GM12878 (cell line): ENCODE data around the gene RAP1GAP. TPM values are rescaled to one million over a fixed set of nuclear protein-coding genes. Genes with fewer than 3 reads are reported as not detected.
A peak's percentile ranks its signal among the peaks of the same experiment; 100 is the strongest.

Experiments
- ATAC-seq: fragments of 200-7000 bp; cut with Tn5 transposase; 3 replicates; pipeline ENCODE4 v1.9.1; 2020; ENCODE audit warnings: mild to moderate bottlenecking, moderate library complexity
- BruUV-seq: library from RNA; stranded (reverse); fragments of 400-500 nt; replicated peaks from 2 replicates; lab custom pipeline; 2021; lab: Mats Ljungman, UMichigan
- CTCF ChIA-PET: fragments of 300-600 bp; sonication (Branson Sonifier 250); formaldehyde crosslinking; extraction: SDS; loops from one replicate; lab custom pipeline; 2021; ENCODE audit warnings: inconsistent platforms; lab: Yijun Ruan, JAX
- POLR2A ChIA-PET: fragments of 350-600 bp; formaldehyde crosslinking; extraction: SDS; loops from one replicate; lab custom pipeline; 2021; ENCODE audit warnings: inconsistent platforms; lab: Charles Lee
- RAD21 ChIA-PET: fragments of 300-600 bp; sonication (Branson Sonifier 250); formaldehyde crosslinking; loops from one replicate; lab custom pipeline; 2023; ENCODE audit warnings: antibody characterized with exemption; ENCODE audit not compliant: unreplicated experiment; lab: Charles Lee
- SMC1A ChIA-PET: fragments of 300-600 bp; sonication (Branson Sonifier 250); formaldehyde crosslinking; loops from one replicate; lab custom pipeline; 2023; ENCODE audit not compliant: unreplicated experiment, uncharacterized antibody; lab: Charles Lee
- DNase-seq: peaks from one replicate; pipeline ENCODE4 v3.0.0-alpha.2; 2011; ENCODE audit warnings: low read depth, low spot score
- FAIRE-seq: peaks from 3 replicates; lab custom pipeline; 2011; peaks lifted over from hg19 to GRCh38; lab: Jason Lieb, UNC
- H2AFZ ChIP-seq: 2 replicates; pipeline ENCODE4 v1.6.0; 2011; ENCODE audit warnings: low read depth, low read length, control low read depth; ENCODE audit not compliant: control insufficient read depth
- H3K27ac ChIP-seq: 2 replicates; pipeline ENCODE4 v1.5.1; 2011; ENCODE audit warnings: control low read depth; ENCODE audit not compliant: control insufficient read depth, insufficient read depth
- H3K27me3 ChIP-seq, 2 experiments: replicated peaks in 1 of 2; 2 replicates each; pipeline versions ENCODE4 v1.6.0 to v1.6.1; 2011; ENCODE audit warnings: low read length in 1 of 2; ENCODE audit not compliant: control insufficient read depth in 2 of 2, insufficient read depth in 2 of 2
- H3K36me3 ChIP-seq, 2 experiments: 2 replicates each; pipeline ENCODE4 v1.5.1; 2011; ENCODE audit warnings: low read length in 1 of 2; ENCODE audit not compliant: control insufficient read depth in 2 of 2, insufficient read depth in 2 of 2
- H3K4me1 ChIP-seq: 2 replicates; pipeline ENCODE4 v1.6.1; 2011; ENCODE audit warnings: mild to moderate bottlenecking, low read length, moderate library complexity, mixed read lengths; ENCODE audit not compliant: control insufficient read depth, insufficient read depth
- H3K4me2 ChIP-seq: 2 replicates; pipeline ENCODE4 v1.6.0; 2011; ENCODE audit warnings: control low read depth; ENCODE audit not compliant: control insufficient read depth, insufficient read depth
- H3K4me3 ChIP-seq: fragments of 200-600 bp; sonication (generic); 2 replicates; pipeline ENCODE4 v1.5.1; 2016
- H3K79me2 ChIP-seq: 2 replicates; pipeline ENCODE4 v1.6.0; 2011; ENCODE audit warnings: low read length; ENCODE audit not compliant: control insufficient read depth, insufficient read depth
- H3K9ac ChIP-seq: 2 replicates; pipeline ENCODE4 v1.8.0; 2011; ENCODE audit warnings: low read length, control low read depth, mixed read lengths; ENCODE audit not compliant: control insufficient read depth, insufficient read depth
- H3K9me3 ChIP-seq: replicated peaks from 3 replicates; pipeline ENCODE4 v1.5.1; 2011; ENCODE audit warnings: mild to moderate bottlenecking, low read length; ENCODE audit not compliant: control insufficient read depth, insufficient read depth
- H4K20me1 ChIP-seq: 2 replicates; pipeline ENCODE4 v1.6.0; 2011; ENCODE audit not compliant: control insufficient read depth, insufficient read depth
- BCL11A ChIP-seq: IDR thresholded peaks from 2 replicates; pipeline ENCODE4 v1.6.1; 2011; ENCODE audit warnings: low read depth, low read length
- CHD4 ChIP-seq: fragments of 200-600 bp; sonication (generic); IDR thresholded peaks from 2 replicates; pipeline ENCODE4 v1.6.1; 2016; ENCODE audit warnings: mild to moderate bottlenecking
- DPF2 ChIP-seq: fragments of 450-650 bp; IDR thresholded peaks from 2 replicates; pipeline ENCODE4 v1.6.1; 2017; ENCODE audit warnings: mild to moderate bottlenecking
- EED ChIP-seq: sonication (generic); IDR thresholded peaks from 2 replicates; pipeline ENCODE4 v1.6.1; 2016; ENCODE audit warnings: antibody characterized with exemption, low read depth
- HDAC6 ChIP-seq: fragments of 200-600 bp; sonication (generic); IDR thresholded peaks from one replicate; pipeline ENCODE4 v1.8.0; 2017; ENCODE audit warnings: antibody characterized with exemption; ENCODE audit not compliant: unreplicated experiment
- HDGF ChIP-seq: fragments of 450-650 bp; IDR thresholded peaks from 2 replicates; pipeline ENCODE4 v1.6.1; 2016; ENCODE audit warnings: antibody characterized with exemption
- IKZF2 ChIP-seq, 2 experiments: fragments of 450-650 bp; IDR thresholded peaks; 2 replicates each; pipeline ENCODE4 v1.6.1; 2017; ENCODE audit warnings: mild to moderate bottlenecking in 2 of 2, moderate library complexity in 2 of 2
- PKNOX1 ChIP-seq: fragments of 450-650 bp; IDR thresholded peaks from 2 replicates; pipeline ENCODE4 v1.6.1; 2016; ENCODE audit warnings: mild to moderate bottlenecking
- SIN3A ChIP-seq: IDR thresholded peaks from 2 replicates; pipeline ENCODE4 v1.6.1; 2012; ENCODE audit warnings: low read depth, low read length, improper control_type of control experiment
- SP1 ChIP-seq: IDR thresholded peaks from one replicate; pipeline ENCODE4 v1.6.1; 2011; ENCODE audit warnings: low read depth, low read length
- SUPT20H ChIP-seq: IDR thresholded peaks from 2 replicates; pipeline ENCODE4 v1.6.1; 2011; ENCODE audit warnings: low read depth, mild to moderate bottlenecking, low read length, moderate library complexity, borderline replicate concordance; ENCODE audit not compliant: control insufficient read depth
- TCF3 ChIP-seq: IDR thresholded peaks from 2 replicates; pipeline ENCODE4 v1.6.1; 2012; ENCODE audit warnings: low read depth, mild to moderate bottlenecking, low read length, borderline replicate concordance; ENCODE audit not compliant: insufficient read depth
- WGBS: methylation state at CpG from one replicate; pipeline ENCODE4 v1.1.6; 2016; ENCODE audit warnings: low lambda C conversion rate; ENCODE audit not compliant: insufficient replicate concordance, insufficient coverage; ENCODE audit errors: missing lambda C conversion rate; 5-methylcytosine and 5-hydroxymethylcytosine counted together
- in situ Hi-C: fragments of 300-500 bp; cut with MboI; formaldehyde crosslinking; loops from 9 replicates; pipeline ENCODE4 v1.14.3; 2018; ENCODE audit warnings: mixed read lengths
- intact Hi-C: fragments of 100-400 bp; cut with micrococcal nuclease; formaldehyde crosslinking; loops from one replicate; pipeline ENCODE4 v1.14.2; 2022; ENCODE audit not compliant: unreplicated experiment
- polyA plus RNA-seq, 11 experiments: library from polyadenylated mRNA; depleted of rRNA in 4 of 11; unstranded in 6 of 11; stranded (reverse) in 5 of 11; fragments of >200 nt; fragmentation: Nextera tagmentation in 4 of 11; fragmentation: Illumina TruSeq in 1 of 11; extraction: Ambion mirVana in 4 of 11; extraction: Trizol in 1 of 11; gene quantifications; 1 replicate in 1 of 11; 2 replicates in 10 of 11; pipeline versions ENCODE4 v1.2.1 to v1.2.3, GENCODE V29; 2011 to 2016; ENCODE audit warnings: inconsistent platforms in 2 of 11, missing spikeins in 2 of 11, low read depth in 1 of 11
- total RNA-seq, 4 experiments: library from RNA; depleted of rRNA in 3 of 4; stranded (reverse); fragments of >200 nt in 3 of 4; fragmentation: Illumina TruSeq in 1 of 4; extraction: Trizol in 1 of 4; gene quantifications; 2 replicates each; pipeline versions ENCODE4 v1.2.1 to v1.2.3, GENCODE V29; 2013 to 2021
- TF ChIP-seq, protein P1 (sequence below): fragments of 450-650 bp; IDR thresholded peaks from 2 replicates; pipeline ENCODE4 v1.6.1; 2017; ENCODE audit warnings: mild to moderate bottlenecking, moderate library complexity
- TF ChIP-seq, protein P2 (sequence below): fragments of 450-650 bp; formaldehyde crosslinking; IDR thresholded peaks from 2 replicates; pipeline ENCODE4 v1.4.0; 2020; ENCODE audit warnings: mild to moderate bottlenecking, moderate library complexity

Gene RAP1GAP
- total and polyA plus RNA-seq, 10 of the 15 experiments (the other 5 are each of a cell fraction or from before 2014, with no cell fraction given), result 0.04 to 0.96 (median 0.09) TPM; not detected in 3

GRCh38 chr1:21607549-21608529 lies 61.3 kb downstream of the RAP1GAP start:
- peak overlapping the region; percentile 54 for H3K4me2 ChIP-seq
- no peaks in the 10 kb centered on the region for H3K36me3 ChIP-seq
- in situ Hi-C loops, result no loop called here
- no peak overlapping the region for H3K9ac ChIP-seq
- ChIA-PET CTCF (interaction anchor here (1.0 kb wide), 1 partner anchor 75 kb away, joined by 3 read pairs; no protein-coding TSS in a partner anchor), SMC1A (no interaction called here), POLR2A (interaction anchor here (0.7 kb wide), 1 partner anchor 821 kb away, joined by 3 read pairs; no protein-coding TSS in a partner anchor), RAD21 (no interaction called here)
- DNase-seq (peak; percentile 56), FAIRE-seq (peak; percentile 7), ATAC-seq (peak; percentile 96)
- no TSS peak for BruUV-seq
- H3K27ac ChIP-seq, result no peak overlapping the region
- no peaks in the 10 kb centered on the region for H3K79me2 ChIP-seq
- no peaks in the 10 kb centered on the region for H3K4me1 ChIP-seq
- peak overlapping the region; percentile 66 for H2AFZ ChIP-seq
- no peaks in the 10 kb centered on the region; a peak in 1 of 4 replicates for H3K27me3 ChIP-seq
- no peaks in the 10 kb centered on the region for H4K20me1 ChIP-seq
- no peak overlapping the region for H3K4me3 ChIP-seq
- 44% methylated on average over 30 of the region's 37 CpGs for WGBS
- no peaks in the 10 kb centered on the region for H3K9me3 ChIP-seq
- intact Hi-C loops, result no loop called here
- TF ChIP-seq EED (no peak), SP1 (peak; percentile 21), SIN3A (no peak), SUPT20H (no peak), TCF3 (no peak), HDGF (peak; percentile 97), PKNOX1 (peak; percentile 97), BCL11A (no peak), IKZF2 (IDR thresholded peaks at IDR 0.05) (no peak), CHD4 (no peak), HDAC6 (no peak), DPF2 (no peak)
- TF ChIP-seq, protein P1, sequence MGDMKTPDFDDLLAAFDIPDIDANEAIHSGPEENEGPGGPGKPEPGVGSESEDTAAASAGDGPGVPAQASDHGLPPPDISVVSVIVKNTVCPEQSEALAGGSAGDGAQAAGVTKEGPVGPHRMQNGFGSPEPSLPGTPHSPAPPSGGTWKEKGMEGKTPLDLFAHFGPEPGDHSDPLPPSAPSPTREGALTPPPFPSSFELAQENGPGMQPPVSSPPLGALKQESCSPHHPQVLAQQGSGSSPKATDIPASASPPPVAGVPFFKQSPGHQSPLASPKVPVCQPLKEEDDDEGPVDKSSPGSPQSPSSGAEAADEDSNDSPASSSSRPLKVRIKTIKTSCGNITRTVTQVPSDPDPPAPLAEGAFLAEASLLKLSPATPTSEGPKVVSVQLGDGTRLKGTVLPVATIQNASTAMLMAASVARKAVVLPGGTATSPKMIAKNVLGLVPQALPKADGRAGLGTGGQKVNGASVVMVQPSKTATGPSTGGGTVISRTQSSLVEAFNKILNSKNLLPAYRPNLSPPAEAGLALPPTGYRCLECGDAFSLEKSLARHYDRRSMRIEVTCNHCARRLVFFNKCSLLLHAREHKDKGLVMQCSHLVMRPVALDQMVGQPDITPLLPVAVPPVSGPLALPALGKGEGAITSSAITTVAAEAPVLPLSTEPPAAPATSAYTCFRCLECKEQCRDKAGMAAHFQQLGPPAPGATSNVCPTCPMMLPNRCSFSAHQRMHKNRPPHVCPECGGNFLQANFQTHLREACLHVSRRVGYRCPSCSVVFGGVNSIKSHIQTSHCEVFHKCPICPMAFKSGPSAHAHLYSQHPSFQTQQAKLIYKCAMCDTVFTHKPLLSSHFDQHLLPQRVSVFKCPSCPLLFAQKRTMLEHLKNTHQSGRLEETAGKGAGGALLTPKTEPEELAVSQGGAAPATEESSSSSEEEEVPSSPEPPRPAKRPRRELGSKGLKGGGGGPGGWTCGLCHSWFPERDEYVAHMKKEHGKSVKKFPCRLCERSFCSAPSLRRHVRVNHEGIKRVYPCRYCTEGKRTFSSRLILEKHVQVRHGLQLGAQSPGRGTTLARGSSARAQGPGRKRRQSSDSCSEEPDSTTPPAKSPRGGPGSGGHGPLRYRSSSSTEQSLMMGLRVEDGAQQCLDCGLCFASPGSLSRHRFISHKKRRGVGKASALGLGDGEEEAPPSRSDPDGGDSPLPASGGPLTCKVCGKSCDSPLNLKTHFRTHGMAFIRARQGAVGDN, result peak; percentile 87
- TF ChIP-seq, protein P2, sequence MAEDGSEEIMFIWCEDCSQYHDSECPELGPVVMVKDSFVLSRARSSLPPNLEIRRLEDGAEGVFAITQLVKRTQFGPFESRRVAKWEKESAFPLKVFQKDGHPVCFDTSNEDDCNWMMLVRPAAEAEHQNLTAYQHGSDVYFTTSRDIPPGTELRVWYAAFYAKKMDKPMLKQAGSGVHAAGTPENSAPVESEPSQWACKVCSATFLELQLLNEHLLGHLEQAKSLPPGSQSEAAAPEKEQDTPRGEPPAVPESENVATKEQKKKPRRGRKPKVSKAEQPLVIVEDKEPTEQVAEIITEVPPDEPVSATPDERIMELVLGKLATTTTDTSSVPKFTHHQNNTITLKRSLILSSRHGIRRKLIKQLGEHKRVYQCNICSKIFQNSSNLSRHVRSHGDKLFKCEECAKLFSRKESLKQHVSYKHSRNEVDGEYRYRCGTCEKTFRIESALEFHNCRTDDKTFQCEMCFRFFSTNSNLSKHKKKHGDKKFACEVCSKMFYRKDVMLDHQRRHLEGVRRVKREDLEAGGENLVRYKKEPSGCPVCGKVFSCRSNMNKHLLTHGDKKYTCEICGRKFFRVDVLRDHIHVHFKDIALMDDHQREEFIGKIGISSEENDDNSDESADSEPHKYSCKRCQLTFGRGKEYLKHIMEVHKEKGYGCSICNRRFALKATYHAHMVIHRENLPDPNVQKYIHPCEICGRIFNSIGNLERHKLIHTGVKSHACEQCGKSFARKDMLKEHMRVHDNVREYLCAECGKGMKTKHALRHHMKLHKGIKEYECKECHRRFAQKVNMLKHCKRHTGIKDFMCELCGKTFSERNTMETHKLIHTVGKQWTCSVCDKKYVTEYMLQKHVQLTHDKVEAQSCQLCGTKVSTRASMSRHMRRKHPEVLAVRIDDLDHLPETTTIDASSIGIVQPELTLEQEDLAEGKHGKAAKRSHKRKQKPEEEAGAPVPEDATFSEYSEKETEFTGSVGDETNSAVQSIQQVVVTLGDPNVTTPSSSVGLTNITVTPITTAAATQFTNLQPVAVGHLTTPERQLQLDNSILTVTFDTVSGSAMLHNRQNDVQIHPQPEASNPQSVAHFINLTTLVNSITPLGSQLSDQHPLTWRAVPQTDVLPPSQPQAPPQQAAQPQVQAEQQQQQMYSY (CRISPR knock-in tag), result no peak
